ENCODE measurements around the gene ZNF341. TPM values are rescaled to one million over a fixed set of nuclear protein-coding genes. Genes with fewer than 3 reads are reported as not detected.

ZNF341 gene
- total and polyA plus RNA-seq, 9 of the 15 experiments (the other 6 are each of a cell fraction or from before 2014, with no cell fraction given): 0.08 to 2.6 (median 1.0) TPM

- Histone ChIP-seq H3K4me3 (no peak overlapping the region), H3K9me3 (replicated peaks; ENCODE audit: control insufficient read depth, insufficient read depth, low read depth, low read length) (no peaks in the 10 kb centered on the region), H3K27me3 (ENCODE audit: control insufficient read depth in 2 of 2, insufficient read depth in 2 of 2, low read length in 2 of 2) (no peaks in the 10 kb centered on the region), H4K20me1 (replicated peaks; ENCODE audit: control insufficient read depth, insufficient read depth, low read length) (no peaks in the 10 kb centered on the region), H3K36me3 (ENCODE audit: control insufficient read depth, insufficient read depth, low read length) (no peaks in the 10 kb centered on the region), H2AFZ (ENCODE audit: low read depth, low read length) (no peak overlapping the region), H3K9ac (ENCODE audit: insufficient read depth in 1 of 2, low read depth in 2 of 2, low read length in 2 of 2) (no peak overlapping the region), H3K4me1 (replicated peaks in 1 of 2; ENCODE audit: control insufficient read depth in 2 of 2, insufficient read depth in 2 of 2, low read length in 2 of 2) (peaks cover 12 to 14% of the 10 kb centered on the region in 2 experiments), H3K79me2 (ENCODE audit: control insufficient read depth, insufficient read depth, low read length) (no peaks in the 10 kb centered on the region), H3K27ac (ENCODE audit: extremely low read depth, low read depth, low read length) (no peak overlapping the region), H3K9me1 (ENCODE audit: control insufficient read depth, insufficient read depth, low read length) (no peaks in the 10 kb centered on the region), H3K4me2 (ENCODE audit: insufficient read depth, low read length) (no peak overlapping the region)
- 73% methylated on average over 13 of the region's 17 CpGs for WGBS (ENCODE audit: insufficient coverage, low coverage, missing lambda C conversion rate)
- FAIRE-seq (no peak), ATAC-seq (no peak), DNase-seq (ENCODE audit: extremely low read depth in 1 of 4, low spot score in 3 of 4) (no peak)
- in situ Hi-C loops (cut with MboI): no loop called here
- ChIA-PET POLR2A (interaction anchor here (0.5 to 1.4 kb wide), 2 partner anchors 27 to 30 kb away, joined by 3 to 5 read pairs; no protein-coding TSS in a partner anchor), CTCF (ENCODE audit: low intra/inter-chr PET ratio) (no interaction called here)
- BruUV-seq (replicated peaks): no TSS peak
- intact Hi-C loops (cut with micrococcal nuclease): no loop called here
- TF ChIP-seq NR4A1 (CRISPR knock-in tag; IDR thresholded peaks at IDR 0.05): no peak
- no peak for TF ChIP-seq NR4A1 (tag; IDR thresholded peaks at IDR 0.05)
- no peak for TF ChIP-seq PTRF (tag; IDR thresholded peaks at IDR 0.05)
- TF ChIP-seq ZNF197 (CRISPR knock-in tag; IDR thresholded peaks at IDR 0.05; ENCODE audit: low read depth): no peak
- TF ChIP-seq NCOA2 (IDR thresholded peaks at IDR 0.05; ENCODE audit: partially characterized antibody in 2 of 2): no peak
- TF ChIP-seq ZFPM2 (CRISPR knock-in tag; IDR thresholded peaks at IDR 0.05): no peak
- TF ChIP-seq E4F1 (CRISPR knock-in tag; IDR thresholded peaks at IDR 0.05; ENCODE audit: borderline replicate concordance): no peak
- TF ChIP-seq CBFA2T3 (IDR thresholded peaks at IDR 0.05): no peak
- TF ChIP-seq BHLHE40 (IDR thresholded peaks at IDR 0.05; ENCODE audit: low read length): no peak
- TF ChIP-seq STAT6 (CRISPR knock-in tag; IDR thresholded peaks at IDR 0.05): no peak
Observed at GRCh38 chr20:33693741-33694638, 37.8 kb upstream of the ZNF341 start.

Measured in K562 (cell line).